ENCODE measurements around the gene PSMB10.

PSMB10 gene

DNA sequence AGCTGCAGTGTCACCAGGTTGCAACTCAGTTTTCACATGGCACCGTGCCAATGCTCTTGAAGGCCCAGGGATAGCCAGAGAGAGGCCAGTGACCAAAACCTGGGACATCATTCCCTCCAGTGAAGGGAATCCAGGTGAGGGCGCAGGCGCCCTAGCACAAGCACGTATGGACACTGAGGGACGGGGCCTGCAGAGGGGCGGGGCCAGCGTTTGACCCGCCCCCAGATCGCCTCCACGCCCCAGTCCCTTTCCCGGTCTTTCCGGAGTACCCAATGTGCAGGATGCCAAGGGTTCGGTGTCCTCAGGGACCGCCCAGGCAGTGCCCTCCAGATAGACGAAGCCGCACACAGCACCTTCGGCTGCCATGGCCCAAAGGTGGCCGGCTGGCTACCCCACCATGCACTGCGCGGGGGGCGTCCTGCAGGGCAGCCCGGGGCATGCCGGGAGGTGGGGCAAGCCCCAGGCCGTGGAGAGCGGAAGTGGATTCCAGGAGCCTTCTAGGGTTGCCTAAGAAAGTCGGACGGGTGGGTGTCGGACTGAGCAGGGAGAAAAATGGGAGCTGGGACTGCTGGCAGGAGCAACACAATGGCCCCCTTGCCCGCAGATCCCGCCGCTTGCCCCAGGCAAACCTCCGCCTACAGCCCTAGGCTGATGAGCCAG is 27.1 kb upstream of the PSMB10 start:
- no peak for DNase-seq

DNA sequence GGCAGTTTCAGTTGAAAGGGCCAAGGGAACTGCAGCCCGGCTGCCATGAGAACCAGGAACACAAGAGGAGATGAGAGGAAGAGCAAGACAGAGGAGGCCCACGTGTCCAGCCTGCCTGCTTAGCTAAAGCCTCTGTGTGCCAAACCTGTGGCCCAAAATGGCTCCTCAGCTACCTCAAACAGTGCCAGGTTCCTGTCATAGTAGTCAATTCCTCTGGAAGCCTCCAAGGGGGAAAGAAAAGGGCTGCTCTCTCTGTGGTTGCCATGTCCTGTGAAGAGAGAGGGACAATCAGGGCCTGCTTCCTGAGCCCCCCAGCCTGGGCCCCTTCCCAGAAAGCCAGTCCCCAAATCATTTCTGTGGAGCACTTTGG is 26.6 kb upstream of the PSMB10 start:
- DNase-seq = no peak

DNA sequence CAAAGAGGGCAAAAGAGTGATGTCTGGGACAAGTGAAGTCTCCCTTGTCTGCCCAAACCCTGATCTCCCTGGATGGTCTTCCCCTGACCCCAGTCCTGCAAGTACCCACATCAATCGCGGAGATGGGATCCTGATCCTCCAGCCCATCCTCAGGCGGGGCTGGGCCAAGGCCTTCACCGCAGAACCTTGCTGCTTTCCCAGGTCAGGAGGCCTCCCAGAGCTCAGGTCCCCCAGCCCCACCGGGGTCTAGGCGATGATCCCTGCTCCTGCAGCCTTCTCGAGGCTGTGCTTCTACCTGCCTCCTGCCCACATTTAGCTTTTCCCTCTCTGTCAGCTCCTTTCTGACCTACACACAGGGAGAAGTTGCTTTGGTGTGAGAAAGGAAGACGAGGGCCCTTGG is 25.5 kb upstream of the PSMB10 start:
- no peak for DNase-seq

DNA sequence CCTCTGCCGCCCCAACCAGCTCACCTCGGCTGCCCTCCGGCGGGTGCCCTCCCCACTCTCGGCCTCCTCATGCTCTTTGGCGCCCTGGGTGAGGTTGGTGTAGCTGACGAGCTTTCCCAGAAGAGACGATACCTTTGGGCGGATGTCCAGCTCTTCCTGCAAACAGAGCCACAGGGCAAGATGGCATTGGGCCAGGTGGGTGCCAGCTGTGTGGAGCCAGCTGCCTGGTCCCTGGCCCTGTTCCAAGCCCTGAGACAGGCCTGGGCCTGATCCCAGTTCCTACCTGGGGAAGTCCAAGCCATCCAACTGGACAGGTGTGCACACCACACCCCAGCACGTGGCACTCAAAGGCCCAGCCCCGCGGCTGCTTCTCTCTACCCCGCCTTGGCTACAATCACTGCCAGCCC is 24.9 kb upstream of the PSMB10 start:
- no peak for DNase-seq

DNA sequence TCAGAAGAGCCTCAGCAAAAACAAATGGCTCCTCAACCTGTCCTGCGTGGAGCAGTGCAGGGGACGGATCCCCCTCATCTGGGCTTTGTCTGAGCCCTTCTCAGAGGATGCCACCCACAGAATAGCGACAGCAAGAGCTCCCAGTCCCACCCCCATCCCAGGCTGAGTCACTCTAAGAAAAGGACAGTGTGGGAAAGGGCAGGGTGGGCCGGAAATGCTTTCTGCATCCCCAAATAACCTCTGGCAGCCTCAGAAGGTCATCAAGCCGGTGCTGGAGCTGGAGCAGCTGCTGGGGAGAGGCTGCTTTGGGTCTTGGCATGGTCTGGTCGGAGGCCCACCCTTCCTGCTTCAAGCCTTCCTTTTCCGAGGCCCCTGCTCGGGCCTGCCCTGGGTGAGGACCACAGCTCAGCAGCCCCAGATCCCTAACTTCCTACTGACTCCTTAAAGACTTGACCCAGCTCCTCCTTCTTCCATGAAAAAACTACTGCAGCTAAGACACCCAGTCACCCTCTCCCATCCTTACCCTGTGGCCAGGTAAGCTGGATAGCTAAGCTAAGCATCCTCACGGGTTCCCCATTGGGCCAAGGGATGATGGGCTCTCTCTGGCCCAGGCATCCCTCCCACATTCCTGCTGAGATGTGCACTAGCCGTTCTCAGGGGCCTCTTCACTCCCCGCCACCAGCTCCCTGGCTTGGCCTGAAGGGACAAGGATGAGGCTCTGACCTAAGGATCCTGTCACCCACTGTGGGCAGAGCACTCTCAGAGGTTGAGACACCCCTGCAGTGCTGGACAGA is 23.1 kb upstream of the PSMB10 start:
- no peak for DNase-seq

DNA sequence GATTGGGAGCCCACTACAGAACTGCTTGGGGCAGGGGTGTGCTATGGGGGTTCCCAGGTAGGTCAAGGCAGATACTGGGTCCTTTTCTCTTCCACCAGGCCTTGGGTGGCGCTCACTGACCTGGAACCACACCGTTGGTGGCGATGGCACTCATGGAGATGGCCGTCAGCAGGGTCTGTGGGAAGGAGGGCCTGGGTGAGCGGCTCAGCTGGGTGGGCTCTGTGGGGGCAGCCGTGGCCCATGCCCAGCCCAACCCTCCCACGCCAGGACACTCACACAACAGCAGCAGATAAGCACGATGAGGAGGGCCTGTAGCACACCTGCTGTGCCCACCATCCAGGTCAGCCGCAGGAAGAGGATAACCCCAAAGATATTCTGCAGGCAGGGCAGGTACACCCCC is 21.0 kb upstream of the PSMB10 start:
- DNase-seq = no peak

DNA sequence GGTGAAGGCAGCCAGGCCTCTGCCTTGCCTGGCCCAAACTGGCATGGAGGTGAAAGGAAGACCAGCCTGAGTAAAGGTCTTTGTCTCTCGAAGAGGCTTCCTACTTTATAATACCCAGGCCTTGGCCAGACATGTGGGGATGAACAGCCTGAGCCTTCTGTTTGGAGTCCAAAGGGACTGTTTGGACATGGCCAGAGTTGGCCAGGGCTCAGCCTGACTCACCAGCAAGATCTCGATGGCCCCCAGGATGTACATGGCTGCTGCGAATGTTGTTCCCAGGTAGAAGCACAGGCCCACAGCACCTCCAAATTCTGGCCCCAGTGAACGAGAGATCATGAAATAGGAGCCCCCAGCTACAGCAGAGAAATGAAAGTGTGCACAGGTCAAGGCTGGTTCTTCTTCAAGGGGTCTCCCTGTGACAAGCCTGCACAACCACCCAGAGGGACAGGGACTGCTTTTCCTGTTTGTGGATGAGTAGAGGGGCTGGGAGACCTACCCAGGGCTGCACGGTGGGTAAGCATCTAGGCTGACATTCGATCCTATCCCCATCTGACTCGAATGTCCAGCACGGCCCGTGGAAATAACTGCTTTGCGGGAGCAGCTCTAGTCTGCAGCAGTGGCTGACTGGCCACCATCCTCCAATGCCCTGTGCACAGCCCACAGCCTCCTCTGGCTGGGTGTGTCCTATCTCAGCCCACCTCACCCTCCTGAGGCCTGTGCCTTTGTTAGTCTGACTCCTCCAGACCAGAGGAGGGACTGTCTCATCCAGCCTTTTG is 18.0 kb upstream of the PSMB10 start:
- DNase-seq = no peak

DNA sequence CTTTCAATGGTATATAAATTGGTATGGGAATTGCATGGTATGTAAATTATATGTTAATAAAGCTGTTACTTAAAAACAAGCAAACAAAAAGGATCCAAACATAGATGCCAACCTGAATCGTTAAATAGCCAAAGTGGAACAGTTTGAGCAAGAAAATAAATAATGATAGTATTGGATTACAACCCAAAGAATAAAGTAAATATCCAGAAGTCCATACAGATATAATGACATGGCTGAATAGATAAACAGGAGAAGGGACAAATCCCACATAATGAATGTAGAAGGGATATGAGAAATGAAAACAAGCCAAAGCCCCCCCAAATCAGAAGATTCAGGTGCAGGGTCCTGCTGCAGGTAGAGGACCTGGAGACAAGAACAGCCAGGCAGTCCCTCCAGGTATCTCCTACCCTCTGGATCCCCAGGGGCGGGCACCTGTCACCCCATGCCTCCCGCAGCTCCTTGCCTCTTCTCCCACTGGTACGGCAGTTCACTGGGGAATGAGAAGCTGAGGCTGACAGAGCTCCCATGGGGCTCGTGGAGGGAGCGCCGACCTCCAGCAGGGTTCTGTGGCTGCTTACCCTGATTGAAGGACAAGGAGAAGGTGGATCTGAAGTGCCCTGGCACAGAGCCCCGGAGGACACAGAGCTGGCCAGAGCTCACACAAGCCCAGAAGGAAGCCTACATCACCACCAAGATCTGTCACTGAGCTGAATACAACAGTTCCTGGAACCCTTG is 17.2 kb upstream of the PSMB10 start:
- DNase-seq = no peak

DNA sequence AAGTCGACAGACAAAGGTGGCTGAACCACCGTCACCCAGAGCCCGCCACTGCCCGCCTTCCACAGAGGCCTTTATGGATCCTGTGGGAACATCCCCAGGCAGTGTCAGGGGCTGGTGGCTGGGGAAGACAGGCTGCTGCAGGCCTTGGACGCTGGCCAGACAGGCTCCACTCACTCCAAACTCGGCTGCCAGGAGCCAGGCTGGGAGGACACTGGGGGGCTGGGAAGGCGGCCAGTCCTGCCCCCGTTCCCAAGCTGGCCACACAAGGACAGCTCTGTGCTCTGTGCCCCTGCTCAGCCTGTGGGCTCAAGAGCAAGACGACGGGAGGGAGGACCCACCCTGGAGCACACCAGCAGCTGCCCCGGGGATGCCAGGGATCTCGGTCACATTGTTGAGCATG is 14.8 kb upstream of the PSMB10 start:
- no peak for DNase-seq

DNA sequence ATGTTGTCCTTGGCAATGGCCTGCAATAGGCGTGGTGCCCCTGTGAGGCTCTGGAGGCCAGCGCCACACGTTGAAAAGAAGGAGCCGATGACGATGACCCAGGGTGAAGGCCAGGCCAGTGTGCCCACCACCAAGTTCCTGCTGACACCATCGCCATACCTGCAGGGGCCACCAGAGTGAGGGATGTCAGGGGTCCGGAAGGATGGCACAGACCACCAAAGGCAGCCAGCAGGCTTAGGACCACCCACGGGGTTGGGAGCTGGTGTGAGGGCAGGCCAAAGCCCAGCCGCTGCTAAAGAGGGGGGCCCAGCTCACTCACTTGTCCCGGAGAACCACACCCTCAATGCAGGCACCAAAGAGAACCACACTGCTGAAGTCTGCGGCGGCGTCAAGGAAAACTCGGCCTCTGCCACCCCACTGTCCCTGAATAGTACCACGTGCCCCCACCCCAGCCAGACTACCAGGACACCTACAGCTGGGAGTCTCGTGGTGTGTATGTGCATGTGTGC is 13.7 kb upstream of the PSMB10 start:
- no peak for DNase-seq

DNA sequence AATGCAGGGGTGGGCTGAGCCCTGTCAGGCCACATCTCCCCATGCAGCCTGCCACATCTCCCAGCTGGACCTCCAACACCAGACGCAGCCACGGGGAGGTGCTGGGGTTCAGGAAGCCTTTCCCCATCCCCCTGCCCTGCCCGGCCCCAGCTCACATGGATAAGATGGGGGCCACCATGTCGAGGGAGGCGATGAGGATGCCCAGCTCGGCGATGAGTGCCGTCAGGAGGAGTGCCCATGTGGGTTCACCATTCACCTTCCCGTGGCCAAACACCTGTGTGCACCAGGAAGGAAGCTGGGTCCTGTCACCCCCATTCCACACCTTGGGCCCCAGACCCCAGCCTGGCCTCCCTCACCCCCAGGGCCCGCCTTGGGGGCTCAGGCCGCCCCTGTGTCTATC is 13.0 kb upstream of the PSMB10 start:
- no peak for DNase-seq

DNA sequence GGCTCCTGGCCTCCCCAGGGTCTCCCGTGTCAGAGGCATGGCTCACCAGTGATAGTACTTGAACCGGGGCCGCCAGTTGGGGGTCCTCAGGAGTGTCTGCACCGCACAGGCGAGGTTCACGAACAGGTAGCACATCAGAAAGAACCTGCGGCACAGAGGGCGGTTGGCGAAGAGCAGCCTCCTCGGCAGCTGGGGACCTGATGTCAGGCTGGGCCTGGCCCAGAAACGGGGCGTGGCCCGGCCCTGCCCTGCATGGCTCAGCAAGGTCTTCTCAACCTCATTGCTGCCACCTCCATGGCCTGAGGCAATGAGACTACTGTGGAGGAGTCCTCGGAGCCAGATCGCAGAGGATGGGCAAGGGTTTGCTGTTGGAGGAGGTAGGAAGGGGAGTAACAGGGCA is 11.4 kb upstream of the PSMB10 start:
- no peak for DNase-seq

DNA sequence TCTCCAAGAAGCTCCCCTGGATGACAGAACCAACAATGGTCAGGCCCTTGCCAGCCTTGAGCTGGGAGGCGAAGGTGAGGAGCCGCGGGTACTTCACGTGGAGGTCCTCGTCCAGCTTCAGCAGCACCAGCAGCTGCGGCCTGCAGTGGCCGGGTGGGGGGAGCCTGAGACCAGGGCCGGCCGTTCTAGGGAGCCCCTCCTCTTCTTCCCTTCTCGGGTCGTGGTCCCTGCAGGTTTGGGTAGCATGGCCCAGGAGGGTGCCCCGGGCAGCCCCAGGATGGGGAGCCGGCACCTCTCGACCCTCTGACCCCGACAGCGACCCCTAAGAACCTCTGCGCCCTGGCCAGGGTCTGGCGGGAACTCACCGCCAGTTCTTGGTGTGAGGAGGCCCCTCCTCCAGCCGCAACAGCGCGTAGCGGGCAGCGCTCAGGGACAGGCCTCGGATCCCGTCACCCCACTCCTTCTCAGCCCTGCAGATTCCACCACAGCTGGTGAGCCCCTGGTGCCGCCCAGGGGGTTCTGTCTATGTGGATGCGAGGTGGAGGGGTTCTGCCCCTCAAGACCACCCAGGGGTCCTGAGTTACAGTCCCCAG is 10.4 kb upstream of the PSMB10 start:
- no peak for DNase-seq

DNA sequence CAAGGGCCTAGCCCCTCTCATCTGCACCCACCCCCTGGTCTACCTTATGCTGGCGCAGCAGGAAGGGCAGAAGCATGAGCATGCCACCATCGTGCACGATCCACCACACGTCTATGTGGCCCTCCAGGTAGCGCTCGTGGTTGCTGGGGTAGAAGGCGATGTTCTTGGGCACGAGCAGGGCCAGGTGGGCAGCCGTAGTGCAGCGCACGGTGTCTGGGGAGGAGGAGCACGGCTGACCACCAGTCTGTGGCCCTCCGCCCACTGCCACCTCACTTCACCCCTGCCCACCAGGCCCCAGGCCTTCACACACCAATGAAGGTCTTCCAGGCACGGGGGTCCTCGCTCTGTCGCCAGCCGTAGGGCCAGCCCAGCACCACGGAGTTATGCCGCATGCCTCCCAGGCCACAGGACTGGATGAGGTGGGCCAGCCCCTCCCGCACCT is 9.5 kb upstream of the PSMB10 start:
- no peak for DNase-seq

DNA sequence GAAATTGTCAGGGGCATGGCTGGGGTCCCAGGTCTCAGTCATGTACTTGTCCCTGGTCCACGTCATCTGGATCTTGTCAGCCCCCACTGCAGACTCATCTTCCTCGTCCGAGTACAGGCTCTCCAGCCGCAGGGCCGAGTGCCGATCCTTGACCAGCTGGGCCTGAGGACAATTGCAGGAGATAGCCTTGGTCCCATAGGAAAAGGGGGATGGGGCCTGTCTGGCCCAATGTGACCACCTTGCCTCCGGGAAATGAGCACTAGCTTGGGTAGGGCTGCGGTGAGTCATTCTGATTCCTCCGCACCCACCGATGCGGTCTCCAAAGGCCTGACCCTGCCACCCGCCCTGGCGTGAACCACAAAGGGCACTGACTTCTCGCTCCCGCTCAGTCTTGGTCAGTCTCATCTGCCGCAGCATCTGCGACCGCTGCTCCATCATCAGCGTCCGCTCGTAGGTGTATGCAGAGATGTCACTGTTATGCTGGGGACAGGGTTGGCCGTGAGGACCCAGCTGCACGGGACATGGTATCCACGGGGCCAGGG is 8.8 kb upstream of the PSMB10 start:
- DNase-seq = no peak

DNA sequence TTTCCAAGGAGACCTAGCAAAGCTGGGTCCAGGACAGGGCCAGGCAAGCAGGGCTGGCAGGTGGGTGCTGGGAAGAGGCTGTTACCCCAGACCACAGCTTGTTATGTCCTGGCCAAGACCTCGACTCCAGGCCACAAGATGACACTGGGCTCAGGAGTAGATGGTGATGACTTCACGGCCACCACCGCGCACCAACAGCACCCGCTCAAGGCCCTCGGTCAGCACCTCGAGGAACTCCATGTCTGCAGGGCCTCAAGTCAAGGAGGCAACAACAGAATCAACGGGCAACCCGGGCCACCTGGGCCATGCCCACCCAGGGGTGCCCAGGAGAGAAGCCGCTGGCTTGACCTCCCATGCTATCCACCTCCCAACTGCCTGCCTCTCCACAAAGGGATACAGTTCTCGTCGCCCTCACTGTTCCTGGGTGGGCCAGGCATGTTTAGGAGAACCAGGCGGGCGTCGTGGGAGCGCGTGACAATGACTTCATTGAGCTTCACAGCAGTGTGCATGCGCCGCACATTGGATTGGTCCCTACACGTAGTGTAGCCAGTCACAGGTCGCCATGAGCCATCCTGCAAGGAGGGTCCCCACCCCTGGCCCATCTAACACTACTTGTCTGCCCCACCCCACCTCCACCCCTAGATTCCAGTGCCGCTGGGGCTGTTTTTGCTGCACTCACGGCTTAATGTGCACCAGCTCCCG is 8.2 kb upstream of the PSMB10 start:
- no peak for DNase-seq

DNA sequence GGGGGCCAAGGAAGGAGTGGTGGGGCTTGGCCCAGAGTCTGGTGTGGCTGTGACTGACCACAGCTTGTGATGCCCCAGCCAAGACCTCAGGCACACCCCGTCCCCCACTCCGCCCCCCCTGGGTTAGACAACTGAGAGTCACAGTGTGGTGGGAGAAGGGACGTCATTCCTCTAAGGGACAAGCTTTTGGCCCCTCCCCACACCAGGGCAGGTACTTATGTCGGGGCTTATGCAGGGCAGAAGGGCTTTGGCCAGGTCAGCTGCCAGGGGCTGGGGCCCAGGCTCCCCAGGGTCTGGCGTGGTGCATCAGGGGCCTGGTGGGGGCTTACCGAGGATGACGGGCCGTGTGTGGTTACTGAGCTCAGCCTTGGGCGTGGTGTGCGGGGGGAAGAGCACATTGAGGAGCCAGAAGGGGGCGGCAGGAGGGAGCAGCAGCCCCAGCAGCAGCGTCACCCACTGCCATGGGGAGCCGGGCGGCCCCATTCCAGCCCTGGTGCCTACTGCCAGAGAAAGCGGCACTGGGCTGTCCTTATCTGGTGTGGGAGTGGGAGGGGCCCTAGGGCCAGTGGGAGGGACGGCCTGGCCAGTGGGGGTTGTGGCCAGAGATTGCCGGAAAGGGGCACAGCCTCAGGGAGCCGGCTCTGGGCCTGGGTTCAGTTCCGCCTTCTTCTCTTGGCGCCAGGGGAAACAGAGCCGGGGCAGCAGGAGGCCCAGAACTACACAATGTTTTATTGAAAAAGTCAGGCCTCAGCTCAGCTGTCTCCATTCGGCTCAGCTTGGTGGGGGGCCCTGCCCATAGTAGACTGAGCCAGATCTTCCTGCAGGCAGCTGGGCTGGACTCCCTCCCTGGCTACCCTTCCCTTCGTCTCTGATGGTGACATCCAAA is 7.2 kb upstream of the PSMB10 start, which contains the start of gene LCAT:
LCAT (minus strand) TSS at position 502 of the 886 bp plus-strand sequence; CDS start at position 483, 19 bp downstream.
- DNase-seq = no peak

DNA sequence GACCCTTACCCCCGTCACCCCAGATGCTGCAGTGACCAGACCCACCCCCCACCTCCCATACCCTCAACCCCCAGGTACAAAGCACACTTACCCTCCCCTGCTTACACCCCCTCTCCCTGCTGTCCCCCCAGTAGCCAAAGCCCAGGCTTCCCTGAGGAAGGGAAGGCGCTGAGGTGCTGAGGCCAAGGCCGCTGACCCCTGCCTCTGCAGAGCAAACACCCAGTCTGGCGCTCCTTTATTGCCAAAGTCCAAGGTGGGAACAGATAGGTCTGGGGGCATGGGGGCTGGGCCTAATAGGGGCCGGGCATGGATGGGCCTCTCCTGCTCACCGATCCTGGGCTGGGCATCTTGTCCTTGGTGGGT is 6.6 kb upstream of the PSMB10 start:
- DNase-seq = no peak

DNA sequence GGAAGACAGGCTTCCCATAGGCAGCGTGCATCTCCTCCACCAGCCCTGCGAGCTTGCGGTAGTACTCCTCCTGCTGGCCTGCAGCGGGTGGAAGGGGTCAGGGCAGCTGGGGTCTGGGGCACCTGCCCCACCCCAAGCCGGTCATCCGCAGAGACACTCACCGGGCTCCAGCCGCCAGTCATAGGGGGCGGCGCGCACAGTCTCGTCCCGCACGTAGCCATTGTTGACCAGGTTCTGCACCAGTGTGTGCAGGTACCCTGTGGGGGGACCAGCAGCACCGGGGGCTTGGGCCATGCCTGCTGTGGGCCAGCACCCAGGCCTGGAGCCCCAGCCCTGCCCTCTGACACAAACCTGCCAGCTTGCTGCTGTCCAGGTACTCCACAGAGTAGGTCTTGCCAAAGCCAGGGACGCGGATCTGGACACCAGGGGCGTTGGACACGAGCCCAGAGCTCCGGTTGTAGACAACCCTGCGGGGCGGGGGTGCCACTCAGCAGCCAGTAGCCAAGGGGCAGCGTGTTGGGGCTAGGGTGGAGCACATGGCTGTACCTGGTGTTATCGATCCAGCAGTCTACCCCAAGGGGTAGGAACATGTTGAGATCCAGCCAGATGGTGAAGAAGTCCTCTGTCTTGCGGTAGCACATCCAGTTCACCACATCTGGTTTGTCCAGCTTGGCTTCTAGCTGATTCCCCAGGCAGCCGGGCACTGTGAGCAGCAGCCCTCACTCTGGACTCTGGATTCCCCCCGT is 6.0 kb upstream of the PSMB10 start:
- DNase-seq = no peak

DNA sequence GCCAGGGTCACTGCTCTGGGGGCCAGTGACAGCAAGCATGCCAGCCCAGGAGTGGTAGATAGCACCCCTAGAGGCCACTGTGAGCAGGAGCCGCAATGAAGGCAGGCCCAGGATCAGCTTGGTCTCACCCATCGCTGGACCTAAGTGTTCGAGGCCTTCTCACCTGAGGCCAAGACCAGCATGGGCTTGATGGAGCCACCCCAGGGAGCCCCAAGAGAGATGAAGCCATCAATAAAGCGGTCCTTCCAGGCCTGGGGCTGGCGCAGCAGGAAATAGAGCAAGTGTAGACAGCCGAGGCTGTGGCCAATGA is 5.5 kb upstream of the PSMB10 start:
- DNase-seq = no peak

Data from fibroblast of upper back skin (primary cell).